ENCODE measurements around the gene OR2S2. TPM values are rescaled to one million over a fixed set of nuclear protein-coding genes. Genes with fewer than 3 reads are reported as not detected.

OR2S2 gene
- total RNA-seq, 4 donors from 2014 or later = not detected

- no peak for TF ChIP-seq CTCF (IDR thresholded peaks at IDR 0.05)
- TF ChIP-seq POLR2A (IDR thresholded peaks at IDR 0.05) = no peak
- no peaks in the 10 kb centered on the region for H3K36me3 ChIP-seq
- intact Hi-C loops (cut with DNase I; ENCODE audit: low total_unique reads) = no loop called here
- H3K9me3 ChIP-seq = no peaks in the 10 kb centered on the region
- H3K27me3 ChIP-seq = no peaks in the 10 kb centered on the region
- H3K4me3 ChIP-seq = no peak overlapping the region
- peaks cover 0 to 5% of the 10 kb centered on the region in 2 donors for H3K4me1 ChIP-seq
- peak in 1 of 2 donors; percentile 35 for DNase-seq
- peak overlapping the region in 1 of 2 donors; percentile 14 for H3K27ac ChIP-seq
Observed at GRCh38 chr9:35928591-35929452, 29.1 kb downstream of the OR2S2 start.

GRCh38 chr9:35923927-35924763 lies 33.8 kb downstream of the OR2S2 start:
- TF ChIP-seq CTCF (IDR thresholded peaks at IDR 0.05) (no peak), POLR2A (IDR thresholded peaks at IDR 0.05) (no peak)
- intact Hi-C loops (cut with DNase I; ENCODE audit: low total_unique reads) = no loop called here
- Histone ChIP-seq H3K36me3 (no peaks in the 10 kb centered on the region), H3K4me1 (peaks cover 0 to 20% of the 10 kb centered on the region in 2 donors), H3K4me3 (no peak overlapping the region), H3K9me3 (no peaks in the 10 kb centered on the region), H3K27ac (peak overlapping the region; percentile 77), H3K27me3 (no peaks in the 10 kb centered on the region)
- peak; percentile 74 to 90 for DNase-seq

- H3K9me3 ChIP-seq = no peaks in the 10 kb centered on the region
- H3K27ac ChIP-seq = peak overlapping the region; percentile 77
- no peak for DNase-seq
- intact Hi-C loops (cut with DNase I; ENCODE audit: low total_unique reads) = no loop called here
- H3K4me3 ChIP-seq = no peak overlapping the region
- TF ChIP-seq POLR2A (IDR thresholded peaks at IDR 0.05) (no peak), CTCF (IDR thresholded peaks at IDR 0.05) (no peak)
- H3K36me3 ChIP-seq = no peaks in the 10 kb centered on the region
- peaks cover 0 to 21% of the 10 kb centered on the region in 2 donors for H3K4me1 ChIP-seq
- H3K27me3 ChIP-seq = no peaks in the 10 kb centered on the region
Observed at GRCh38 chr9:35923598-35923926, 34.4 kb downstream of the OR2S2 start.

GRCh38 chr9:35920051-35920620 lies 37.8 kb downstream of the OR2S2 start:
- intact Hi-C loops (cut with DNase I; ENCODE audit: low total_unique reads) = no loop called here
- Histone ChIP-seq H3K36me3 (no peaks in the 10 kb centered on the region), H3K9me3 (no peaks in the 10 kb centered on the region), H3K4me3 (no peak overlapping the region), H3K27me3 (no peaks in the 10 kb centered on the region), H3K27ac (peak overlapping the region; percentile 60 to 77), H3K4me1 (peaks cover 0 to 19% of the 10 kb centered on the region in 2 donors)
- DNase-seq = peak in 1 of 2 donors; percentile 71
- TF ChIP-seq CTCF (IDR thresholded peaks at IDR 0.05) (no peak), POLR2A (IDR thresholded peaks at IDR 0.05) (no peak)
